ENCODE results near the gene CACNA2D2.

DNA sequence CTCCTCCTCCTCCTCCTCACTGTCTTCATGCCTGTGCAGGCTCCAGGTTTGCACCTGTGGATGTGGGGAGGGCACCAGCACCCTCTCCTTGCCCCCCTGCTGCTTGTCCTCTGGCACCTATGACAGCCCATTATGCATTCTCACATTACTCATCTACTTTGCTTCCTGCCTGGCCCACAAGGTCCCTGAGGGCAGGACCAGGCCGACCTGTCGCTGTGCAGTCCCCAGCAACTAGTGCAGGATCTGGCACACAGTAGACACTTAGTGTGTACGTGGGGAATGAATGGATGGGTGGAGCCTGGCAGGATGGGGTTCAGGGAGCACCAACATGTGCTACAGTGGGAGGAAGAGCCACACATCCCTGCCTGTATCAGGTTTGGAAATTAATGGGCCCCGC, 85.8 kb downstream of the CACNA2D2 start:
- TF ChIP-seq CTCF (IDR thresholded peaks at IDR 0.05) (no peak), POLR2A (IDR thresholded peaks at IDR 0.05) (no peak)

Data from adrenal gland (tissue), 5 donors.